Stimulated activated CD8-positive, alpha-beta memory T cell treated with anti-CD3 and anti-CD28 coated beads, Interleukin-7, amount 100 ng/mL, for 4 hours (primary cell): ENCODE data around the gene DGKD.
"Not testable (repeated sequence)": the region's sequence is repeated elsewhere in the genome, so short reads cannot be mapped to it uniquely, and the experiment has no call there.

Source experiments
- DNase-seq, 2 donors: peaks; one replicate each; pipeline ENCODE4 v3.0.0-alpha.2; 2020; ENCODE audit warnings: low read depth in 2 of 2

DGKD gene

GRCh38 chr2:233353769-233354499 lies at the start of gene DGKD:
TSS of gene DGKD (plus strand) at chr2:233354494. CDS start at chr2:233354519, 25 bp downstream.
- DNase-seq = peak; percentile 45 to 76

- DNase-seq = no peak
Observed at GRCh38 chr2:233307565-233307964, 46.7 kb upstream of the DGKD start, which contains the start of gene SAG. TSS of gene SAG (plus strand) at chr2:233307816. CDS start at chr2:233309190, 1,374 bp downstream.

- DNase-seq = no peak
Observed at GRCh38 chr2:233311241-233311926, 42.9 kb upstream of the DGKD start.

- DNase-seq = no peak
Observed at GRCh38 chr2:233312874-233313273, 41.4 kb upstream of the DGKD start.

GRCh38 chr2:233314180-233314925 lies 39.9 kb upstream of the DGKD start:
- DNase-seq = no peak

- DNase-seq = no peak
Observed at GRCh38 chr2:233317196-233317943, 36.9 kb upstream of the DGKD start.

GRCh38 chr2:233319256-233319655 lies 35.0 kb upstream of the DGKD start:
- no peak for DNase-seq

- no peak for DNase-seq
Observed at GRCh38 chr2:233320470-233320869, 33.8 kb upstream of the DGKD start.

GRCh38 chr2:233321166-233321565 lies 33.1 kb upstream of the DGKD start:
- no peak for DNase-seq

GRCh38 chr2:233323851-233324250 lies 30.4 kb upstream of the DGKD start:
- DNase-seq = no peak

- no peak for DNase-seq
Observed at GRCh38 chr2:233325256-233325655, 29.0 kb upstream of the DGKD start.

GRCh38 chr2:233325814-233326213 lies 28.5 kb upstream of the DGKD start:
- DNase-seq = no peak

GRCh38 chr2:233326500-233326899 lies 27.8 kb upstream of the DGKD start:
- DNase-seq = no peak

GRCh38 chr2:233328922-233329321 lies 25.4 kb upstream of the DGKD start:
- no peak for DNase-seq

GRCh38 chr2:233329489-233330135 lies 24.7 kb upstream of the DGKD start:
- DNase-seq = no peak

- DNase-seq = peak; percentile 70 to 74
Observed at GRCh38 chr2:233331536-233331935, 22.8 kb upstream of the DGKD start.

- DNase-seq = no peak
Observed at GRCh38 chr2:233332125-233332524, 22.2 kb upstream of the DGKD start.

GRCh38 chr2:233334915-233335314 lies 19.4 kb upstream of the DGKD start:
- DNase-seq = no peak

GRCh38 chr2:233336091-233336490 lies 18.2 kb upstream of the DGKD start:
- not testable (repeated sequence) for DNase-seq

- no peak for DNase-seq
Observed at GRCh38 chr2:233336541-233336940, 17.8 kb upstream of the DGKD start.

GRCh38 chr2:233338046-233338445 lies 16.2 kb upstream of the DGKD start:
- DNase-seq = no peak
